HG03139 (cell line): ENCODE results near the gene RNASE12.
"Not testable (repeated sequence)": the region's sequence is repeated elsewhere in the genome, so short reads cannot be mapped to it uniquely, and the experiment has no call there.

Experiments used
- ATAC-seq: cut with Tn5 transposase; IDR thresholded peaks from one replicate; pipeline ENCODE4 v1.9.1; 2021; ENCODE audit not compliant: unreplicated experiment

The RNASE12 gene

DNA sequence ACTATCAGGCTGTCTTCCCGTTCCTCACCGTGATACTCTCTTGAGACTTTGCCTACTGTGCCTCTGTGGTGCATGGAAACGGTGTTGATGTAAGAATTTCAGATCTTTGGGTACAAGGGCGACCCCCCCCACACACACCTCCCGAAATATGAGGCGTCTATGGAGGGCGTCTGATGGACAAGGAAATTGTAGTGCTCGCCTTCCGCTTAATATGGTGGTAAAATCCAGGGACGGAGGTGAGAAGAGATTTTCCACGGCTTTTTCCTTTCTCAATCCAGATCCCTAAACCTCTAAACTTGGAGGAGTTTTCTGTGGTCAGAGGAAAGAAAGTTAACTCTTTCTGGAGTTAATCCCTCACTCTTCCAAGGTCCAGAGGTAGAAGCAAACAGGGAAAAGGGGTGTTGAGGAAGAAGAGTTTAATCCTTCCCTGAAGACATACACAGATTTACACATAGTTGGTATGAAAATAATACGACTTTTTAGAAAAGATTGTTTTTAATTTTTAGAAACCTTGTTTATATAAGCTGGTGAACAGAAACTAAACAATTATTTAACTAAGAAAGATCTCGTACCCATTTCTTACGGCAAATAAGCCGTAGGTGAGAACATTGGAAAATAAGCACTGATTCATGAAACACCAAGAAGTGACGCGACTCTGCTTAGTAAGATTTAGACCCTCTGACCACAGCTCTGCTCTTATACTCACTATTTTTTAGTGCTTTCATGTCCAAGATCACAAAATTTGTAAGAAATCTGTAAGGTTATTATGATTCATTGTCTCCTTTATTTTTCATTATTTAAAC is 23.1 kb upstream of the RNASE12 start:
- no peak for ATAC-seq

DNA sequence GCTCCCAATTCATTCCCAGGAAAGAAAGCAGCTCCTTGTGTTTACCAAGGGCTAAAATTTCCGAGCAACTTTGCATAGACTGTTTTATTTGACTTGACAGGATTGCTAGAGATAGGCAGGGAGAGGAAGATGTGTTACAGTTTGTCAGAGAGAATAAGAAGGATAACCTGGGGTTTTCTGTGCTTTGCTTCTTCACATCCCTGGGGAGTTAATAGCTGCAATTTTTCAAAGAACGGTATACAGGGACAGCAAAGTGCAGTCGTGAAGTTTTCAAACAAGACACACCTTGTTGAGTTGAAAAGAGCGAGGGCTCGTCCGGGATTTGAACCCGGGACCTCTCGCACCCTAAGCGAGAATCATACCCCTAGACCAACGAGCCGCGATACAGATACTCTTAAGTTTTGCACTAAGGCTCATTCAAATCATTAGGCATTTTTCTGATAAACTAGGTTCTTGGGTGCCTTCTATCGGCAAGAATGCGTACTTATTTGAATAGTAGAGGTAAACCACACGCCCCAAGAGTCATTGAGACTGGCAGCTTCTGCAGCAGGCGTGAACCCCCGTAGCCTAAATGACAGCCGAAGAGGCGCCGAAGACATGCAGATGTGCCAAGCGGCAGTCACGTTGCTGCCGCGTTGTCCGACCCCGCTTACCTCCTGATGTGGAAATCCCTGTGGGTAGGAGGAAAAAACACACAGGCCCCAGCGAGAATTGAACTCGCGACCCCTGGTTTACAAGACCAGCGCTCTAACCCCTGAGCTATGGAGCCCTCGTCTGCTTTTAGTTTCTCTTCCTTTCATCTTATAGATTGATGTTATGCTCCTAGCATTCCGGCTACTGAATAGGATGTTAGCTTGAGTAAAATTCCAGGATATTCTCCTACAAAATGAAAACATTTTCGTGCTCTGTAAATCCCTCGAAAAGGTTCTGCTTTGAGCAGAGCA is 22.2 kb upstream of the RNASE12 start:
- ATAC-seq: peak; percentile 51

DNA sequence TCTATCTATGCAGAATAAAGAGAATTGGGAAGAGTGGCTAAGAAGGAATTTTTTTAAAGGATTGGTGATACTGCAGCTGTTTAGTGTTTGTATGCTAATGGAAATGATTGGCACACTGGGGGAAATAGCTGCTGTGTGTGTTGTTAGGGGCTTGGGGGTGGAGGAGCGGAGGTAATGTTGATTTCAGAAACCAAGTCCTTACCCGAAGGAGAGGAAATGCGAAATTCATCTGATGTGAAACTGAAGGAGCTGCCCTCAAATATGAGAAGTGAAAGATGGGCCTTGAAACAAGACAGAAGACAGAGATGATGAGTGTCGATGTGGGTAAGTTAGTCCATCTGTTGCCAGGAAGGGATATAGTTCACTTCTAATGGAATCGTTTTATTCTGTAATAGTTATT is 21.2 kb upstream of the RNASE12 start:
- no peak for ATAC-seq

DNA sequence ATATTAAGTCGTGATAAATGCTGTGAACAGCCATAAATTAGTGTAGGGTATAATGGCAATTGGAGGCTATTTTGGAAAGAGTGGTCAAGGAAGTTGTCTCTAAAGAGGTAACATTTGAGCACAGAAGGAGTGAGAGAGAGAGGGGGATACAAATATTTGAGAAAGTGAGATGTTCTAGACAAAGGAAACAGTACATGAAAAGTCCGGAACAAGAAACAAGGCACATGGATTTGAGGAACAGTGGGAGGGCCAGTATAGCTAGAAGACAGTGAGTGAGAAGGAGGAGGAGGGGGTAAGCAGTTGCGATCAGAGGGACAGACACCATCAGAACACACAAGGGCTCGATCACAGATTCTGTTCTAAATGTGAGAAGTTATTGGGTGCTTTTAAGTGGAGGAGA is 20.1 kb upstream of the RNASE12 start:
- ATAC-seq: no peak

DNA sequence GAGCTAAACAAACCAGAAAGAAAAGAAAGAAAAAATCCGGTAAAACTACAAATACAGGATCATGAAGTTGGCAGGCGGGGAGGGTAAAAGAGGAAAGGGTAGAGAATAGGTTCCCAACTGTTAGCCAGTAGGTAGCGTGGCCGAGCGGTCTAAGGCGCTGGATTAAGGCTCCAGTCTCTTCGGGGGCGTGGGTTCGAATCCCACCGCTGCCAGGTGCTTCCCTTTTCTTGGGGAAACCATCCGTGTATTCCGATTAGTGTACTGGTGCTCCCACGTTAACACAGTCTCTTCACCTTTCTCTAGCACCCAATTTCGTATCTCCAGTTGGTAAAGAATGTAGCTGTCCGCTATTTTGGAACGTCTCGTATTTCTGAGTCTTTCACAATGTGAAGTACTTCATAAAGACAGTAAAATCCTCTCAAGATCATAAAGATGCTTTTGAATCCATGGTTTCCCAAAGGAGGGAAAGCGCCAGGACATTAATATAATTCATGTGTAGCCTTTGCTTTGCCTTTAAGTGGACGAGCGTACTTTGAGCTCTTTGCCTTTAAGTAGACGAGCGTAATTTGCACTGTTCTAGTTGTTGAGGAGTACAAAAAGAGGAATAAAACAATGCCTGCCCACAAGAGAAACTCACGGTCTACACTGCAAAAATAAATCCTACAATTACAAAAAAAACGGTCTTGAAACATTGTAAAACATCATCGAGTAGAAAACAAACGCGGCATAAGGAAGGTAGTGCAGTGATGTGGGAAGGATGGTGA is 19.0 kb upstream of the RNASE12 start:
- no peak for ATAC-seq

GRCh38 chr14:20609215-20610001 is 18.2 kb upstream of the RNASE12 start:
- no peak for ATAC-seq

- ATAC-seq: no peak
Observed at GRCh38 chr14:20608383-20609110, 17.4 kb upstream of the RNASE12 start.

DNA sequence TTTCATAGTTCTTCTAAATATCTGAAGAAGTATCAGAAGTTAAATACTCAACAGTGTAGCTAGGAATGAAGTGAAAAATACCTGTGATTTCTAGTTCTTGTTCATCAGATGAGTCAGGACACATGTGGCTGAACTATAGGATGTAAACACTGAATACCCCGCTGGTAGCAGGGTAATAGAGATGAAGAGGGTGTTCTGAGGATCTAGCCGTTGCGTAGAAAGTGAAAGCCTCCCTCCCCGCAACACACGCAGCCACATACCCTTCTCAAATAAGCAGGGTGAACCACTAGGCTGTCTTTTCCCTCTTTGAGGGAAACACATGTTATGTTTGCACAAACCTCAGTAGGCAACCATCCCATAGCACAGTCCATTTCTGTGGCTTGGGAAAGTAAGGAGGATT is 16.4 kb upstream of the RNASE12 start:
- no peak for ATAC-seq

DNA sequence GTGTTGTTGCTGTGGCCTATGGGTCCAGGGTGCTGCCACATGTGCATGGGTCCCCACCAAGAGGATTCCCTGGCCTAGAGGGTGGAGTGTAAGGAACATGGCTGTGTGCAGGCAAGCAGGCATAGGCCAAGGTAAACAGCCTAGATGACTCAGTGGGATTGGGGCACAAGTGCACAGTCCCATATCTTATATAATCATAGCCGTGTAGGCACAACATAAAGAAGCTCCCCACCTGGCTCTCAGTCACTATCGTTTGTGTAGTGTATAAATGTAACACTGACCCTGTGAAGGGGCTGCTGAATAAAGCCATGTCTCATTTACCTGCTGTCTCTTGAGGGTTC is 15.7 kb upstream of the RNASE12 start:
- no peak for ATAC-seq

DNA sequence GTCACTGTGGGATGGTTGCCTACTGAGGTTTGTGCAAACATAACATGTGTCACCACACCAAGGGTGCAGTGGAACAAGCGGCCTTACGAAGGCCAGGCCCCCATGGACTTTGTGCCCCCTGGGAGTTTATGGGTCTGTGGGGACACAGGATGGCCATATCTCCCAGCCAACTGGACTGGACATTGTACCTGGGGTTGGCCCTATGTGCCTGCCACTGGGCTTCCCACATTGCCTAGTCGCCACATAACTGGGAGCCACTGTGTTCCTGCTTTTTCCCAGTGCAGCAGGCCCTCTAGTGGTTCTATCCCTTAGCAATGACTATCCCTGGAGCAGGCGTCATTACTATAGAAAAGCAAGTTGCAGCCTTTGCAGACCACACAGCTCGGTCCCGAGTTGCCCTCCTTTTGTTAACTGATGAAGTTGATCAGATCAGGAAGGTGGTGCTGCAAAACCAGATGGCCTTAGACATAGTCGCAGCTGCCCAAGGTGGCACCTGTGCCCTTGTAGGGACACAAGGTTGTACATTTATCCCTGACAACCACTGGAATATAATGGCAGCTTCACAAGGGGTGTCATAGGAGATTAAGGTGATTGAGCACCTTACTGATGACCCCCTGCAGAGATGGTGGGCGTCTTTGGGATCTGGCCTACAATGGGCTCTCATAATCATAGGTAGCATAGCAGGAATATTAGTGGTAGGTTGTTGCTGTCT is 15.2 kb upstream of the RNASE12 start:
- ATAC-seq: no peak

- no peak for ATAC-seq
Observed at GRCh38 chr14:20603813-20604690, 12.9 kb upstream of the RNASE12 start.

DNA sequence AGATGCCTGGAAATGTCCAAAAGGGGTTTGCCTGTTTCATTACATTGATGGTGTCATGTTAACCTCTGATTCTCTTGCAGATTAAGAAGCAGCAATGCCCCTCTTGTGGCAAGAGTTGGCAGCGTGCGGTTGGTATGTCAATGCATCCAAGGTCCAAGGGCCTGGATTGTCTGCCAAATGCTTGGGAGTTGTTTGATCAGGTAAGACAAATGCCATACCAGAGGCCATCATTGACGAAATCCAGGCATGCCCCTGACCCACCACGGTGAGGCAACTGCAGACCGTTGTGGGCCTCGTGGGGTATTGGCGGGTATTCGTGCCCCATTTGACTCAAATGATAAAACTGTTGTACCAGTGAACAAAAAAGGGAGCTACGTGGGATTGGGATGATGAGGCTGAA is 11.4 kb upstream of the RNASE12 start:
- ATAC-seq: no peak

GRCh38 chr14:20601522-20601921 is 10.3 kb upstream of the RNASE12 start:
- no peak for ATAC-seq

DNA sequence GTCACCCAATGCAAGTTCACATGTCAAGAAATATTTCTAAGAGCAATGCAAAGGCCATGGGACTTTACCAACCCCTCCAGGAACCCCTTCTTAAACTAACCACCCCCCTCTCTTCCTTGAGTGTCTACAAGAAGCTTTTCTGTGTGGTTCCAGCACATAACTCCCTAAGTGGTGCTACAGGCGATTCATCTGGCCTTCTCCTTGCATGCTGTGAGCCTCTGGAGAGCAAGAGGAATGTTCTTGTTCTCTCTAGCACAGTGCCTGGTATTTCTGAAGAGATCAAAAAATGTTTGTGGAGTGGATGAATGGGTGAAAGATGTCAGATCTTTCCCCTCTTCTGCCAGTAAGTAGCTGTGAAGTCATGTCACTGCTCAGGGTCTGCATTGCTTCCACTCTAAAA is 5.9 kb upstream of the RNASE12 start:
- no peak for ATAC-seq

DNA sequence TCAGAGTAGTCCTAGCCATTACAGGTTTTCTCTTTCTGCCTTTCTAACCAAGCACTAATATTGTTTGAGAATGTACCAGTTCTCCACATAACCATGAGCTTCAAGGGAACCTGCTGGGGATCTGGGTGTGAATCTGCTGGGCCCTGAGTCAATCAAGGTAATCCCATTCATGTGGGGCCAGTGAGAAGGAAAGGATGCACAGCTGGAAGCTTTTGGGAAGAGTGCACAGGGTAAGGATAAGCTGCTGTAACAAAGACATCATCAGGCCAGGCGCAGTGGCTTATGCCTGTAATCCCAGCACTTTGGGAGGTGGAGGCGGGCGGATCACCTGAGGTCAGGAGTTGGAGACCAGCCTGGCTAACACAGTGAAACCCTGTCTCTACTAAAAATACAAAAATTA is 4.5 kb upstream of the RNASE12 start:
- ATAC-seq: not testable (repeated sequence)

DNA sequence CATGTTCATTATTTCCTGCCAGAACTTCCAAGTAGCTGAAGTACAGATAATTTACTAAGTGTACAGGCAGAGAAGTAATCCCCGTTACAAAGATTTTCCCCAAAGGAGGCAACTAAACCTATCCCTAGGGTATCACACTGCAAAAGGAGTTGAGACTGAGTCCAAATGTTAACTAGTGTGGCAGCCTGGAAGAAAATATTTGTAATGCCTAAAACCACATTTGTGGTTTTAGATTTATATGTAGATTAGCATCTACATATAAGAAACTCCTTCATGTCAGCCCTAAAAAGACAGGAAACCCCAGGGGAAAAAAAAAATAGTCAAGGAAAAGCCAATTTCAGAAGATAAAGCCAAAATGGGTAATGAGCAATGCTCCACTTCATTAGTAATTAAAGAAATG is 1.4 kb upstream of the RNASE12 start:
- no peak for ATAC-seq

DNA sequence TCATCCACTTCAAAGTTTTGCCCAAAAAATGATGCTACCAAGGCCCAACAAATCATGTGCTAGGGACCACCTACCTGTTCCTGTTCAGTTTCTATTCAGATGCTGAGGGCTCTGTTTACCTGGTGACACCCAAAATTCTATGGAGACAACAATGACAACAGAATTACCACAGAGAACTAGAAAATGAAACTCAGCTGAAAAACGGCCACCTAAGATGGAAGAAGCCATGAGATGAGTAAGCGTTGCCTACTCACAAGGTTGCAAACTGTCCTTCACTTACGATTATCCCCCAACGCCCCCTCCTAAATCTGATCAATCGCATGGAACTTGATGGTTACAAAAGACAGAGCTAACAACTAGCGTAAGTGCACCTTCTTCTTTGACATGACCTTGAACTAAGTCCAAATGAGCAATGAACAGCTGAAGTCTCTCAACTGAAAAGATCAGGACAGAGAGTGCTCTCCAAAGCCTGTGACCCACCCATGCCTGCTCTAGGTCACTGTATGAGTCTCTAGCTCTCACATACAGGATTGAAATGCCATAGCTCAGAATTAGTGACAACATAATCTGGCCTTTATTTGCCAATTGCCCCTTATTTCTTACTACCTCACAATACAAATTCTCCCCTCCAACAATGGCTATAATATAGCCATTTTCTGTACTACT is 3.6 kb downstream of the RNASE12 start, which contains the start of gene RNASE11:
Gene RNASE11, minus strand, starts transcription at position 513 of the 666 bp plus-strand sequence.
- ATAC-seq: no peak

DNA sequence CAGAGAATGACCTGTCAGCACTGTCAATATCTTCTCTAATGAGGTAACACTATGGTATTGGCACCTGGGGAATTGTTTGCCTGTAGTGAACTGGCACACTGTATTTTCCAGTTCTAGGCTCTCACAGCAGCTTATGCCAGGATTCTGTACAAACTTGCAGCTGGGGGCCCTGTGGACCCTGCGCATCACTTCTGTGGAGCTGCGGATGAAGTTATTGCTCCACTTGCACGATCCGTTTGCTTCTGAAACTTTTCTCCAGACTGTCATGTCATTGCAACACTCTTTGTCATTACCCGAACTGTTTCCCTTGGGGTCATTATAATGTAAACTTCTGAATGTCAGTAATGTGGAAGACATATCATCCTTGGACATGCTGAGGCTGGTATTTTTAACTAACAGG is 7.3 kb downstream of the RNASE12 start:
- no peak for ATAC-seq
